Testis (tissue), 3 donors: ENCODE data around the gene CST6. TPM values are rescaled to one million over a fixed set of nuclear protein-coding genes. Genes with fewer than 3 reads are reported as not detected.

Experiments used
- DNase-seq: peaks from one replicate; pipeline ENCODE4 v3.0.0-alpha.2; 2019
- H3K27ac ChIP-seq, 2 donors: fragments of 200-600 bp; sonication (generic); one replicate each; pipeline ENCODE4 v1.5.1; 2019
- H3K27me3 ChIP-seq: fragments of 200-600 bp; sonication (generic); one replicate; pipeline ENCODE4 v1.5.1; 2019
- H3K36me3 ChIP-seq: fragments of 200-600 bp; sonication (generic); one replicate; pipeline ENCODE4 v1.5.1; 2017; ENCODE audit warnings: low read depth; ENCODE audit errors: missing control alignments
- H3K4me1 ChIP-seq: fragments of 200-600 bp; sonication (generic); one replicate; pipeline ENCODE4 v1.5.1; 2019
- H3K4me3 ChIP-seq, 2 donors: fragments of 200-600 bp; sonication (generic); one replicate each; pipeline ENCODE4 v1.5.1; 2017 to 2019
- H3K9me3 ChIP-seq: fragments of 200-600 bp; sonication (generic); one replicate; pipeline ENCODE4 v1.5.1; 2017
- CTCF ChIP-seq, 3 experiments: fragments of 450-650 bp in 2 of 3; fragments of 200-600 bp in 1 of 3; sonication (generic) in 1 of 3; IDR thresholded peaks; one replicate each; pipeline ENCODE4 v1.5.1; 2016 to 2019; ENCODE audit warnings: antibody characterized with exemption in 3 of 3, mild to moderate bottlenecking in 2 of 3, moderate library complexity in 1 of 3
- POLR2A ChIP-seq: fragments of 450-650 bp; IDR thresholded peaks from one replicate; pipeline ENCODE4 v1.6.1; 2017; ENCODE audit warnings: antibody characterized with exemption, mild to moderate bottlenecking, moderate library complexity
- WGBS, 2 donors: methylation state at CpG; one replicate each; pipeline ENCODE4 v1.1.5; 2018; 5-methylcytosine and 5-hydroxymethylcytosine counted together
- intact Hi-C: fragments of 100-400 bp; cut with DNase I; formaldehyde crosslinking; loops from one replicate; pipeline ENCODE4 v1.15.1; 2023; ENCODE audit warnings: low total_unique reads
- polyA plus RNA-seq: library from polyadenylated mRNA; stranded (reverse); fragments of 350-450 nt; fragmentation: Illumina TruSeq; extraction: RNeasy Lipid Tissue Mini Kit (QIAGEN cat#74804); gene quantifications from one replicate; pipeline ENCODE4 v1.2.3, GENCODE V29; 2014; ENCODE audit warnings: low read depth, low replicate concordance; ENCODE audit not compliant: insufficient read depth
- total RNA-seq, 2 donors: library from RNA; depleted of rRNA; stranded (reverse); fragments of >200 nt; gene quantifications; one replicate each; pipeline ENCODE4 v1.2.3, GENCODE V29; 2016

The CST6 gene
- total and polyA plus RNA-seq, 3 donors from 2014 or later = 3.0 to 11.9 (median 6.6) TPM

GRCh38 chr11:66047541-66048365, 35.9 kb downstream of the CST6 start:
- Histone ChIP-seq H3K27ac (no peak overlapping the region), H3K4me1 (peaks cover 18% of the 10 kb centered on the region)
- 69 to 78% methylated on average over 5 to 11 of the region's 11 CpGs for WGBS, 2 donors

GRCh38 chr11:66048547-66049323, 36.9 kb downstream of the CST6 start, which contains the start of gene GAL3ST3:
TSS of gene GAL3ST3 (minus strand) at chr11:66049161. CDS start at chr11:66045415, 3,746 bp downstream.
- H3K4me1 ChIP-seq = peaks cover 24% of the 10 kb centered on the region
- 9 to 27% methylated on average over 5 to 37 of the region's 39 CpGs for WGBS, 2 donors
- TF ChIP-seq CTCF (IDR thresholded peaks at IDR 0.05) = no peak
- TF ChIP-seq POLR2A = no peak
- no peaks in the 10 kb centered on the region for H3K27me3 ChIP-seq
- no peak for DNase-seq
- no peak within 1 kb of the TSS for H3K27ac ChIP-seq
- intact Hi-C loops = no loop called here
- H3K9me3 ChIP-seq = no peaks in the 10 kb centered on the region
- H3K36me3 ChIP-seq = no peaks in the 10 kb centered on the region
- no peak within 1 kb of the TSS for H3K4me3 ChIP-seq

More at GRCh38 chr11:66047541-66048365, 35.9 kb downstream of the CST6 start:
- H3K9me3 ChIP-seq = no peaks in the 10 kb centered on the region
- H3K27me3 ChIP-seq = no peaks in the 10 kb centered on the region
- intact Hi-C loops = no loop called here
- no peaks in the 10 kb centered on the region for H3K36me3 ChIP-seq
- H3K4me3 ChIP-seq = no peak overlapping the region
- DNase-seq = no peak
- TF ChIP-seq POLR2A (no peak), CTCF (IDR thresholded peaks at IDR 0.05) (no peak)

- Histone ChIP-seq H3K27ac (peak overlapping the region in 1 of 2 donors; percentile 85), H3K9me3 (no peaks in the 10 kb centered on the region), H3K4me3 (no peak overlapping the region), H3K36me3 (no peaks in the 10 kb centered on the region), H3K4me1 (peaks cover 37% of the 10 kb centered on the region), H3K27me3 (no peaks in the 10 kb centered on the region)
- TF ChIP-seq CTCF (IDR thresholded peaks at IDR 0.05) = no peak
- TF ChIP-seq POLR2A = no peak
- no peak for DNase-seq
- WGBS, 2 donors = 48 to 49% methylated on average over 5 of the region's 5 CpGs
- intact Hi-C loops = no loop called here
Observed at GRCh38 chr11:66050581-66051231, 38.9 kb downstream of the CST6 start.

GRCh38 chr11:66051371-66051765, 39.6 kb downstream of the CST6 start:
- 11 to 15% methylated on average over 12 of the region's 12 CpGs for WGBS, 2 donors
- Histone ChIP-seq H3K4me1 (peaks cover 37% of the 10 kb centered on the region), H3K36me3 (no peaks in the 10 kb centered on the region), H3K27me3 (no peaks in the 10 kb centered on the region), H3K4me3 (peak overlapping the region; percentile 79 to 96), H3K27ac (peak overlapping the region; percentile 80 to 85), H3K9me3 (no peaks in the 10 kb centered on the region)
- TF ChIP-seq POLR2A = no peak
- TF ChIP-seq CTCF (IDR thresholded peaks at IDR 0.05) = no peak
- no peak for DNase-seq
- intact Hi-C loops = no loop called here
